GM20000 (cell line): ENCODE measurements around the gene NR4A2.
"Not testable (repeated sequence)": the region's sequence is repeated elsewhere in the genome, so short reads cannot be mapped to it uniquely, and the experiment has no call there.

Experiments used
- DNase-seq: peaks from one replicate; pipeline ENCODE4 v3.0.0; 2012; ENCODE audit warnings: low spot score
- TF ChIP-seq, protein P1 (sequence below): IDR thresholded peaks from 2 replicates; pipeline ENCODE4 v1.5.1; 2012; ENCODE audit warnings: mild to moderate bottlenecking, control low read depth; ENCODE audit errors: extremely low read depth, missing control alignments

The NR4A2 gene

DNA sequence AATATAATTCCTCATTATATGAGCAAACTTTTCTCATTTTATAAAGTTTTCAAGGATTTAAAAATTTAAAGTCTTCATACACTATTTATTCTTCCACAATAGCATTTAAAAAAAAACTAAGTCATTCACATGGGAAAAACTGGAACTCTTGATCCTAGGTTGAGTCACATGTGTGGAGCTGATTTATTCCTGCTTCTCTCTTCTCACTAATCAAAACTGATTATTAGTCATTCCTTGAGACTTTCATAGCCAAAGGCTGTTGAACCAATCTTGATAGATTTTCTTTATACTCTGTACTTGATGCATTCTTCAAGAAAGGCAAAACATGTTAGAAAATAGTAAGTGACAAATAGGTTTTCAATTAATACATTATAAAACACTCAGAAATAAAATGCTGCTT lies 27.4 kb downstream of the NR4A2 start:
- TF ChIP-seq, protein P1, sequence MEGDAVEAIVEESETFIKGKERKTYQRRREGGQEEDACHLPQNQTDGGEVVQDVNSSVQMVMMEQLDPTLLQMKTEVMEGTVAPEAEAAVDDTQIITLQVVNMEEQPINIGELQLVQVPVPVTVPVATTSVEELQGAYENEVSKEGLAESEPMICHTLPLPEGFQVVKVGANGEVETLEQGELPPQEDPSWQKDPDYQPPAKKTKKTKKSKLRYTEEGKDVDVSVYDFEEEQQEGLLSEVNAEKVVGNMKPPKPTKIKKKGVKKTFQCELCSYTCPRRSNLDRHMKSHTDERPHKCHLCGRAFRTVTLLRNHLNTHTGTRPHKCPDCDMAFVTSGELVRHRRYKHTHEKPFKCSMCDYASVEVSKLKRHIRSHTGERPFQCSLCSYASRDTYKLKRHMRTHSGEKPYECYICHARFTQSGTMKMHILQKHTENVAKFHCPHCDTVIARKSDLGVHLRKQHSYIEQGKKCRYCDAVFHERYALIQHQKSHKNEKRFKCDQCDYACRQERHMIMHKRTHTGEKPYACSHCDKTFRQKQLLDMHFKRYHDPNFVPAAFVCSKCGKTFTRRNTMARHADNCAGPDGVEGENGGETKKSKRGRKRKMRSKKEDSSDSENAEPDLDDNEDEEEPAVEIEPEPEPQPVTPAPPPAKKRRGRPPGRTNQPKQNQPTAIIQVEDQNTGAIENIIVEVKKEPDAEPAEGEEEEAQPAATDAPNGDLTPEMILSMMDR = no peak
- no peak for DNase-seq

DNA sequence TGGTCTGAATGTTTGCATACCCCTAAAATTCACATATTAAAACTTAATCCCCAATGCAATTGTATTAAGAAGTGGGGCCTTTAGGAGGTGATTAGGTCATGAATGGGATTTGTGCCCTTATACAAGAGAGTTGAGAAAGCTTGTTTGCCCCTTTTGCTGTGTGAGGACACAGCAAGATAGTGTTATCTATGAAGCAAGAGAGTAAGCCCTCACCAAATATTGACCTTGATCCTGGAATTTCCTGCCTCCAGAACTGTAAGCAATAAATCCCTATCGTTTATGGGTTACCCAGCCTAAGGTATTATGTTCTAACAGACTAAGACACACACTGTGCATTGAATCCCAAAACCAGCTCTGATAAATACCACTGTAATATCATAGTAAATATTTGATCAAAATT lies 32.2 kb downstream of the NR4A2 start:
- TF ChIP-seq, protein P1 = no peak
- DNase-seq = no peak

DNA sequence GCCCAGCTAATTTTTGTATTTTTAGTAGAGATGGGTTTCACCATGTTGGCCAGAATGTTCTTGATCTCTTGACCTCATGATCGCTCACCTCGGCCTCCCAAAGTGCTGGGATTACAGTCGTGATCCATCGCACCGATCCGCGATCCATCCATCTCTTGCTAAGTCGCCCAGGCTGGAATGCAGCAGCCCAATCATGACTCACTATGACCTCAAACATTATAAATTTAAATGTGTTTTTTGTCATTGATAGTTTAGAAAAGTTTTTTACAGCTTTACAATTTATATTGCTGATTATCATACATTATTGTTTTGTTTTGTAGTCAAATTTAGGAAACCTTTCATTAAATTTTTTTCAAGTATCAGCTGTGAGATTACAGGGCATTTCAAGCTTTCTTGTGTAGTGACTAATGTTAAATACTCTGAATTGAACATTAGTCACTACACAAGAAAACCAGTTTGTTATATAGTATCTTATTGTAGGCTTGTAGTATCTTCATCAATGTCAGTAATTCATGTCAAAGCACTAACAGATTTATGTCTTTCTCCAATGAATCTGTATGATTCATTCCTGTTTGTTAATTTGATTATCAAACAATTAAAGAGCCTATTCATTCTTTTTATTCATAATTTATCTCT lies 37.5 kb downstream of the NR4A2 start:
- TF ChIP-seq, protein P1 = no peak
- DNase-seq = no peak

DNA sequence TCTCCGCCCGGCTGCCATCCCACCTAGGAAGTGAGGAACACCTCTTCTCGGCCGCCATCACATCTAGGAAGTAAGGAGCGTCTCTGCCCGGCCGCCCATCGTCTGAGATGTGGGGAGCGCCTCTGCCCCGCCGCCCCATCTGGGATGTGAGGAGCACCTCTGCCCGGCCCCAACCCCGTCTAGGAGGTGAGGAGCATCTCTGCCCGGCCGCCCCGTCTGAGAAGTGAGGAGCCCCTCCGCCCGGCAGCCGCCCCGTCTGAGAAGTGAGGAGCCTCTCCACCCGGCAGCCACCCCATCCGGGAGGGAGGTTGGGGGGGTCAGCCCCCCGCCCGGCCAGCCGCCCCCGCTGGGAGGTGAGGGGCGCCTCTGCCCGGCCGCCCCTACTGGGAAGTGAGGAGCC lies 39.1 kb downstream of the NR4A2 start:
- not testable (repeated sequence) for DNase-seq

DNA sequence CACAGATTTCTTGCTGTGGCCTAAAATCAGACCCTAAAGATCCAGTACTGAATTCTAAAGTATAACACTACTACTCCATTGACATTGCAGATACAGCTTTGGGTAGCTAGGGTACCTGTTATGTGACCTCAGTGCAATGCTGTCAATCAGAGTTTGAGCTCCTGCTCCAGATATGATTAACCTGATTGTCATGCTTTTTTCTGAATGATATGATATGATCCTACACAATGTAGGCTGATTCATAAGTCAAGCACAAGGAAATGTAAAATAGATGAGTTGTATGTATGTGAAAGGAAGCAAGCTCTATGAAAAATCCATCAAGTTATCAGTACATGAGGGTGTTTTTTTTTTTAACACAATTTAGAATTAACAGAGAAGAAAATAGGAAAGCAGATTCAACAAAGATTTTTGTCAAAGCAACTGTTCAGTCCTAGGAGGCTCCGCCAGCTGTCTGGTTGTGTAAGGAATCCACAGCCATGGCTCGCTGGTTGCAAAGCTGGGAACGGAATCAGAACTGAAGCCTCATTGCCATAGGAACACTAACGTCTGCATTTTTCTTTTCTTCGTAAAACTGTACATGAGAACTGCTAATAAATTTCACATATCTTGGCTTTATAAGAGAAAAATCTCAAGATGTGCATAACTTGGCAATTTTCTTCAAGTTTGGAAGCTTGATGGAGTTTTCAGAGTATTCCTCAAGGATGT lies 52.9 kb downstream of the NR4A2 start:
- DNase-seq = no peak
- TF ChIP-seq, protein P1 = no peak
